AML-193 (cell line): ENCODE results near the gene TMEM223.
"Not testable (repeated sequence)": the region's sequence is repeated elsewhere in the genome, so short reads cannot be mapped to it uniquely, and the experiment has no call there.

Experiments used
- DNase-seq, 2 experiments: peaks; one replicate each; lab custom pipeline; 2025; lab: John Stamatoyannopoulos, UW

TMEM223 gene

DNA sequence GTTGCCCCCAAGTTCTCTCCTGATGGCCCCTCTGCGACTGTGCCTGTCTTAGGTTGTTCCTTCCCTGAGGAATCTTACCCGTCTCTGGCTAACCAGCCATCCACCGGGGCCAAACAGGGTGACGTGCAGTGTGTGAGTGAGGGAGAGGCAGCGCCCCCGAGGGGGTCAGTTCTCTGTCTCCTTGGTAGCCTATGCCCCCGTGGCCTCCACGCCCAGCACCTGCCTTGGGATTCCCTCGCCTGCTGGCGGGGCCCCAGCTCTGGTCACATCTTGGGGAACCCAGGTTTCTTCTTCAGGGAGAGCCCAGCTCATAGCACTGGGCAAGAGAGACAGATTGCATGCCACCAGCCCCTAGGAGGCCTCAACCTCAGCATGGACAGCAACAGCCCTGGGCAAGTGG lies 7.7 kb upstream of the TMEM223 start:
- DNase-seq, result no peak

- DNase-seq, result no peak
Observed at GRCh38 chr11:62796281-62796680, 4.5 kb upstream of the TMEM223 start.

- DNase-seq, result no peak
Observed at GRCh38 chr11:62794201-62794775, 2.5 kb upstream of the TMEM223 start.

DNA sequence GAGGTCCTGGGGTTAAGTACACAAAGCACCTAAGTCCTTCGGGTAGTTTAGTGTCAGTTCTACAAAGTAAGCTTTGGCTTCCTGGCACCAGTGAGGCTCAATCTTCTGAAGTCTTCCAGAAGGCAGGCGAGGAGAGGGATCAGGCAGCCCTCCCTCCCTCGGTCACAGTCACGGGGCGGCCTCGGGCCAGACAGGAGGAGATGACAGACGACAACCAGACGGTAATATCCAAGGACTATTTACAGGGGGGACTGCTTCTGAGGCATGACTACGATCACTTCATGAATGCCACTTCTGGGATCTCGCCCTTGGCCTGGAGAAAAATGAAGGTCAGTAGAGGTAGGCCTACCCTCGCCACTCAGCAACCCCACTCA lies 383 bp upstream of the TMEM223 start:
- DNase-seq, result no peak

DNA sequence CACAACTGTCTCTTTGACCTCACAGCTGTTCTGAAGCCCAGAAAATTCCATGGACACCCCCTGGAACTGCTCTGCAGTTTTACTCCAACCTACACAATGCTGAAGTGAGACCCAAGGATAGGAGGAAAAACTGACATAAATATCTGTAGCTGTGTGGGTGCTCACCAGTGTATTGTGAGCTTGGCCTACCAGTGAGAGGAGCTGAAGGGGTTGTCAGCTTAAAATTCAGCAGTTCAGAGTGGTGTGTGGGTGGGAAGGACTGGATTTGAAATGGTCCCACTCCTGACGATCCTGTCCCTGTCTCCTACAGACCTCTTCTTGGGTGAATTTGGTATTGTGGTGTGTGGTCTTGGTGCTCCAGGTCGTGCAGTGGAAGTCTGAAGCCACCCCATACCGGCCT lies 2.2 kb downstream of the TMEM223 start:
- no peak for DNase-seq

DNA sequence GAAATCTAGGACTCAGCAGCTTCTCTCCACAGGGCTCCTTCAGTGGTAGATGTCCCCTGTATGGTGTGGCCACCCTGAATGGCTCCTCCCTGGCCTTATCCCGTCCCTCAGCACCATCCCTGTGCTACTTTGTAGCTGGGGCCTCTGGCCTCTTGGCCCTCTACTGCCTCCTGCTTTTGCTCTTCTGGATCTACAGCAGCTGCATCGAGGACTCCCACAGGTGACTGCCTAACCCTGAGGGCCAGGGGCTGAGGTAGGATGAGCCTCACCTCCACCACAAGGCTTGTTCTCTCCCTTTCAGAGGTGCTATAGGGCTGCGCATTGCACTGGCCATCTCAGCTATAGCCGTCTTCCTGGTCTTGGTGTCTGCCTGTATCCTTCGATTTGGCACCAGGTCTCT lies 2.8 kb downstream of the TMEM223 start:
- no peak for DNase-seq

GRCh38 chr11:62787005-62787759 lies 4.6 kb downstream of the TMEM223 start, which contains the start of gene TMEM179B:
TSS of gene TMEM179B (plus strand) at chr11:62787402. CDS start at chr11:62787432, 30 bp downstream.
- peak; percentile 86 to 92 for DNase-seq

DNA sequence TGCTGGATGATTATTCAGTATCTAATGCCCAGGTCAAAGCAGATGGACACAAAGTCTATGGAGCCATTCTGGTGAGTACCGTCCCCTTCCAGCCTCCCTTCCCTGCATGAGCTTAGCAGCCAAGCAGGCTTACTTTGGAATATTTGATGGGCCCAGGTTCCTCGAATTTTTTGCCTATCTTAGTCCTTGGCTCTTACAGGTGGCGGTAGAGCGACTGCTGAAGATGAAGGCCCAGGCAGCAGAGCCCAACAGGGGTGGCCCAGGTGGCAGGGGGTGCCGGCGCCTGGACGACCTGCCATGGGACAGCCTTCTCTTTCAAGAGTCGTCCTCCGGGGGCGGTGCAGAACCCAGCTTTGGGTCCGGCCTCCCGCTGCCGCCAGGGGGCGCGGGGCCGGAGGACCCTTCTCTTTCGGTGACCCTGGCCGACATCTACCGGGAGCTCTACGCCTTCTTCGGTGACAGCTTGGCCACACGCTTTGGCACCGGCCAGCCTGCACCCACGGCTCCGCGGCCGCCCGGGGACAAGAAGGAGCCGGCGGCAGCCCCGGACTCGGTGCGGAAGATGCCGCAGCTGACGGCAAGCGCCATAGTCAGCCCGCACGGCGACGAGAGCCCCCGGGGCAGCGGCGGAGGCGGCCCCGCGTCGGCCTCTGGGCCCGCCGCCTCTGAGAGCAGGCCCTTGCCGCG lies 5.3 kb downstream of the TMEM223 start:
- peak; percentile 66 to 85 for DNase-seq

GRCh38 chr11:62782753-62783152 lies 9.1 kb downstream of the TMEM223 start:
- DNase-seq, result no peak

DNA sequence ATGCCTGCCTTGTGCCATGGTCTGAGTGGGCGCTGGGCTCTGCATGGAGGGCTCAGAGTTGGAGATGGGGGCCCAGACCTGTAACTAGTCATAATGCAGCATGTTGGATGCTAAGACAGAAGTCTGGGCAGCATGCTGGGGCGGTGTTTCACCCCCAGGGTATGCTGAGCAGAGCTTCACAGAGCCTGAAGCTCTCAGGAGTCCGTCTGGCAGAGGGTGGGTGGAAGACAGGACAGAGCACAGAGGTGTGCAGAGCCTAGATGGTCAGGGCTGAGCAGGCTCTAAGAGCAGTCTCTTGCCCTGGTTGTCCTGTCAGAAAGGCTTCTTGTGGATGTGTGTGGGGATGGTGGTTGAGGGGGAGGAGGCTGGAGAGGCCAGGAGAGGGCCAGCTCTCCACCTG lies 13.4 kb downstream of the TMEM223 start:
- DNase-seq, result no peak

DNA sequence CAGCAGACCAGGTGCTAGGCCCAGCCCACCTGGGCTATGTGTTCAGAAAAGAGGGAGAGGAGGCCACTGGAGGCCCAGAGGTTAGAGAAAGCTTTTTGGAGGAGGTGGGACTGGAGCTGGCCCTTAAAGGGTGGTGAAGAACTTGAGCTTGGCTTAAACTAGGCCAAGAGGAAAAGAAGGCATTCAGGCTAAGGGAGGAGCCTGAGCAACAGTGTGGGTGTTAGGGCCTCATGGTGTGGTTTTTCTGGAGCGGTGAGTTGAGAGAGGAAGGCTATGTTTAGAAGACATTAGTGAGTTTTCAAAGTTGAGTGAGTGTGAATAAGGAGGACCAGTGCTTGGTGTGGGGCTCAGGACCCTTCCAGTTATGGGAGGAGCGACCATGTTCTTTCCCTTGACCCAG lies 14.4 kb downstream of the TMEM223 start:
- DNase-seq, result no peak

DNA sequence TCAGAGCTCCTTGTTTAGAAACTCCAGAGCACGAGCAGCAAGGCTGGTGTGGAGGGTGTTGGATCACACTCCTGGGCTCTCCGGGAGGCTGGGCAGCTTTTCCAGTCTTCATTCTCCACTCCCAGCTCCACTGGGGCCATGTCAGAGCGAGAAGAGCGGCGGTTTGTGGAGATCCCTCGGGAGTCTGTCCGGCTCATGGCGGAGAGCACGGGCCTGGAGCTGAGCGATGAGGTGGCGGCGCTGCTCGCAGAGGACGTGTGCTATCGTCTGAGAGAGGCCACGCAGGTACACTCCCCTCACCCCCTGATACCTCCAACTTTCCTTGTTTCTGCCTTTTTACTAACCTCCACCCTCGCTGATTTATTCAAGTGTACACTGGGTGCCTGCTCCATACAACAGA lies 16.2 kb downstream of the TMEM223 start:
- no peak for DNase-seq

- no peak for DNase-seq
Observed at GRCh38 chr11:62774407-62774806, 17.4 kb downstream of the TMEM223 start.

- DNase-seq, result peak; percentile 88 to 89
Observed at GRCh38 chr11:62771144-62772021, 20.4 kb downstream of the TMEM223 start, which contains the start of gene TAF6L. TSS of gene TAF6L (plus strand) at chr11:62771396. CDS start at chr11:62775784, 4,388 bp downstream.

GRCh38 chr11:62770778-62771143 lies 21.0 kb downstream of the TMEM223 start:
- DNase-seq, result peak in 1 of 2 experiments; percentile 68

DNA sequence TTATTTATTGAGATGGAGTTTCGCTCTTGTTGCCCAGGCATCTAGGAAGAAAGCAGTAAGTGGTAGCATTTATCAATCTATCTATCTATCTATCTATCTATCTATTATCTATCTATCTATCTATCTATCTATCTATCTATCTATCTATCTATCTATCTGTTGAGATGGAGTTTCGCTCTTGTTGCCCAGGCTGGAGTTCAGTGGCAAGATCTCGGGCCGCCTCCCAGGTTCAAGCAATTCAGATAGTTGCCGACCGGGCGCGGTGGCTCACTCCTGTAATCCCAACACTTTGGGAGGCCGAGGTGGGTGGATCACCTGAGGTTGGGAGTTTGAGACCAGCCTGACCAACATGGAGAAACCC lies 31.0 kb downstream of the TMEM223 start:
- not testable (repeated sequence) for DNase-seq

- DNase-seq, result no peak
Observed at GRCh38 chr11:62757846-62758788, 33.7 kb downstream of the TMEM223 start.

GRCh38 chr11:62755086-62755615 lies 36.7 kb downstream of the TMEM223 start:
- no peak for DNase-seq

- DNase-seq, result peak; percentile 99
Observed at GRCh38 chr11:62753736-62754603, 37.8 kb downstream of the TMEM223 start, which contains the start of gene ZBTB3. TSS of gene ZBTB3 (minus strand) at chr11:62754160. CDS start at chr11:62753664, 496 bp downstream.
